AG09309 (cell line): Measurements from ENCODE around the gene CD247.

ENCODE experiments used
- DNase-seq: peaks from one replicate; pipeline ENCODE4 v3.0.0-alpha.2; 2010; ENCODE audit warnings: low read depth
- H3K4me3 ChIP-seq: 2 replicates; pipeline ENCODE4 v1.5.1; 2011; ENCODE audit warnings: mild to moderate bottlenecking, low read depth, low read length, moderate library complexity; ENCODE audit not compliant: control insufficient read depth
- TF ChIP-seq, protein P1 (sequence below): IDR thresholded peaks from 2 replicates; pipeline ENCODE4 v1.5.1; 2011; ENCODE audit warnings: mild to moderate bottlenecking, low read depth, low read length, inconsistent platforms; ENCODE audit not compliant: insufficient read depth, control insufficient read depth; ENCODE audit errors: missing control alignments

The CD247 gene

DNA sequence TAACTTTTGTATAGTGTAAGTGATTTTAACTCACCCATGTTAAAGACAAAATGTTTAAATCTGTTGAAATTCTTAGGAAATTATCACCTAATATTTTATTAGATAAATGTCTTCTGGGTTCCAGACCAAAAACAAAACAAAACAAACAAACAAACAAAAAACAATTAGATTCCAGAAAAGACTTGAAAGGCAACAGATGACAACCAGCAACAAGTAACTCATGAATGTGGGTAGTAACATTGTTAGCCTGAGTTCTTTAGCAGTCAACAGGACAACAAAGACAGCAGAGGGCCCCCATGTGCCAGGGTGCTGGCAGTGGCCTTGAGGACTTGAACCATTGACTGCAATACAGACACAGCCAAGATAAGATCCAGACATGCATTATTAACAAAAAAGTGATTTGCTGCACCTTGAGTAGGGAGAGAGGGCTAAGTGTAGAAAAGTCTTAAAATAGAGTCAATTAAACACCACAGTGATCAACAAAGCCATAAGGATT, 2.4 kb upstream of the CD247 start:
- TF ChIP-seq, protein P1, sequence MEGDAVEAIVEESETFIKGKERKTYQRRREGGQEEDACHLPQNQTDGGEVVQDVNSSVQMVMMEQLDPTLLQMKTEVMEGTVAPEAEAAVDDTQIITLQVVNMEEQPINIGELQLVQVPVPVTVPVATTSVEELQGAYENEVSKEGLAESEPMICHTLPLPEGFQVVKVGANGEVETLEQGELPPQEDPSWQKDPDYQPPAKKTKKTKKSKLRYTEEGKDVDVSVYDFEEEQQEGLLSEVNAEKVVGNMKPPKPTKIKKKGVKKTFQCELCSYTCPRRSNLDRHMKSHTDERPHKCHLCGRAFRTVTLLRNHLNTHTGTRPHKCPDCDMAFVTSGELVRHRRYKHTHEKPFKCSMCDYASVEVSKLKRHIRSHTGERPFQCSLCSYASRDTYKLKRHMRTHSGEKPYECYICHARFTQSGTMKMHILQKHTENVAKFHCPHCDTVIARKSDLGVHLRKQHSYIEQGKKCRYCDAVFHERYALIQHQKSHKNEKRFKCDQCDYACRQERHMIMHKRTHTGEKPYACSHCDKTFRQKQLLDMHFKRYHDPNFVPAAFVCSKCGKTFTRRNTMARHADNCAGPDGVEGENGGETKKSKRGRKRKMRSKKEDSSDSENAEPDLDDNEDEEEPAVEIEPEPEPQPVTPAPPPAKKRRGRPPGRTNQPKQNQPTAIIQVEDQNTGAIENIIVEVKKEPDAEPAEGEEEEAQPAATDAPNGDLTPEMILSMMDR, result no peak
- H3K4me3 ChIP-seq, result no peak overlapping the region
- no peak for DNase-seq

DNA sequence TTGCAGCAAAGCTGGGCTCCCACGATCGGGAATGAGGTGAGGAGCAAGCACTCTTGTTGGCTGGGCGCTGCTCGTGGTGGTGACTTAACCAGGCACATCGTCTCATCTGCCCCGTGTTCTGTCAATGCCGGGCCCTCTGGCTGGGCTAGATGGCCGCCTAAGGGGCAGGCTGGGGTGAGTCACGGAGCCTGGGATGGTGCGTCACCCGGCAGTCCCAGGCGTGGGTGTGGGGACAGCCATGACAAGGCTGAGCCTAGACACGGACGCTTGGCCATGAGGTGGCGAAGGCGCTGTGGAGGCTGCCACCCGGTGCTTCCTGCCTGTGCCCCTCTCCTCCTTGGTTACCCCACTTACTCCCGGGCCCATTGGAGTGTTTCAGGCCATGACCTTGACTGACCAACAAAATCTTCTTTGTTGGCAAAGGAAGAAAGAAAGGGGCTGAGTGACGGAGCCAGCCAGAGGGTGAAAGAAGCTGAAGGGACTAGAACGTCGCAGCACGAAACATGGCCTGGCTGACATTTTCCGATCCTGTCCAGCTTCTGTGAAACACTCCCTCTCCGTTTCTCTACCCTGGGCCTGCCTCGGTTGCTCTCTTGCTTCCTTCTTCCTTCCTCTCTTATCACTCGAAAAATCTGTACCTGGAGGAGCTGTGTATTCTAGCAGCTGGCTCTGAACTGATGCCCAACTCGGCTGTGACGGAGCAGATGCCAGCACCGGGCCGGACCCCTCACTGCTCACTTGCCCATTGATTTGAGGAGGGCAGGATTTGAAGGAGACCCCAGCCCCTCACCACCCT, 596 bp downstream of the CD247 start:
- DNase-seq, result no peak
- TF ChIP-seq, protein P1, result no peak
- H3K4me3 ChIP-seq, result no peak overlapping the region

DNA sequence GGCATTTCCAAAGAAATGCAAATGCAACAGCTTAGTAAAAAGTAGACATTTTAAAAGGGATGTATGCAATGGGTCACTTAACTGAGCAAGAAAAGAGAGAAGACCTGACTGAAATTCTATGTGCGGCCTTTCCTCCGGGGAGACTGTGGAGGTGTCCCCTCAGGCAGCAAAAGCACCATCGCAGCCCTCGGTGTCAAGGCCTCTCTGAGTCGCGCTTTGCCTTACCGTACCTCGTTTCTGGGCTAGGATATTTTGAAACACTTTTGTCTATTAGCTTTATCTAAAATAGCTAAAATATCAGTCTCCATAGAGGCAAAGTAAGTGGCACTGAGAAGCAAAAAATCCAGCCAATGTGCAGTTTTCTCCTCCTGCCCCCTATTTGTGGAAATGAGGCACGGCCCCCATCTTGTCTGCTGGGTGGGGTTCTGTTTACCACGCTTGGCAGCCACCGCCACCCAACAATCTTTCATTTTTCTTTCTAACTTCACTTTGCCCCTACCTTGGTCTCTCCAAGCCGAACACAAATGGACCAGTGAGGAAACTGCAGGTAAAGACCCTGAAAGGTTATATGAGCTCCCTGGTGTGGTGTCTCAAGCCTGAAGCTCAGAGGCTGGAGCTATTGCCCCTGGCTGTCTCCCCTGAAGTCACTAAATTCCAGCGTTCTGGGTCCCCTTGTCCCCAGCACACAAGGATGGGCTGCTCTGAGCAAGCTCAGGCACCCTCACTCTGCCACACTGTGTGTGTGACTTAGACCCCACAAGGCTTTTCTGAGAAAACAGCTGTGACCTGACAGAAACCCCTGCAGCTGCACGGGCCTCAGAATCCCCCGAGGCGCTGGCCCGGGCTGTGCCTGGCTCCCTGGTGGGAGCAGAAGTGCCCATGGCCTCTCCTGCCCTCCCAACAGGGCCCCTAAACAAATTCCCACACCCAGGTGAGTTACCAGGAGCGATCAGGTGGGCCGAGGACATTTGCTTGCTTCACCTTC, 1.6 kb downstream of the CD247 start:
- no peak for DNase-seq
- H3K4me3 ChIP-seq, result no peak overlapping the region
- TF ChIP-seq, protein P1, result no peak

DNA sequence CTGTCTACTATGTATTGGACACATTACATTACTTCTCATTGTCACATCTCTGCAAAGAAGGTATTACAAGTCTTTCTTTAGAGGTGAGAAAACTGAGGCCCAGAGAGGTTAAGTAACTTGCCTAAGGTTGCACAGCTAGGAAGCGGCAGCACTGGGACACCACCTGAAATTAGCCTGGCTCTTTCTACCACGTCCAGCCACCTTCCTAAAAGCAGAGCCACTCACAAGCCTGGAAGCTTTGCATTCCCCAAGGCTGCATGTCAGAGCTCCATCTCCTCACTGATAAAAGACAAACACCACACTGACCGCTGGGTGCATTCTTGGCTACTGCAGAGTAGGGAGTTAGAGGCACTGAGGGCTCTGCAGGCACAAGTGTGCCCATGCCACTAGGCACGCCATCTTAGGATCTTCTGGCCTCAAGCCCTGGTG, 2.4 kb downstream of the CD247 start:
- no peak overlapping the region for H3K4me3 ChIP-seq
- TF ChIP-seq, protein P1, result no peak
- no peak for DNase-seq

DNA sequence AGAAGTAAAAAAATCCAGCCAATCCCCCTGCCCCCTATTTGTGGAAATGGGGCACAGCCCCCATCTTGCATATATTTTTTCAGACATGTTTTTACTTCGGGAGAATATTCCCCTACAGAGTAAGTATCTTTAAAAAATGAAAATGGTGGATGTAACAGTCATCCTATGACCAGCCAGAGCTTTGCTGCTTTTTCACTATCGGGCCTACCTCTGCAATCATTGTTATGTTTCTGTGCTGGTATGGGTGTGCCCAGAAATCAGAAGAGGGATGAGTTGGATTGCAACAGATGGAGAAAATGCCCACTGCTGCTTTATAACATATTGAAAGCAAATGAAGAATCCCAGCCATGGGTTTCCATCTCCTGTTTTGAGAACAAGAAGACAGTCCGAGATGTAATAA, 2.9 kb downstream of the CD247 start:
- TF ChIP-seq, protein P1, result no peak
- DNase-seq, result no peak
- H3K4me3 ChIP-seq, result no peak overlapping the region

DNA sequence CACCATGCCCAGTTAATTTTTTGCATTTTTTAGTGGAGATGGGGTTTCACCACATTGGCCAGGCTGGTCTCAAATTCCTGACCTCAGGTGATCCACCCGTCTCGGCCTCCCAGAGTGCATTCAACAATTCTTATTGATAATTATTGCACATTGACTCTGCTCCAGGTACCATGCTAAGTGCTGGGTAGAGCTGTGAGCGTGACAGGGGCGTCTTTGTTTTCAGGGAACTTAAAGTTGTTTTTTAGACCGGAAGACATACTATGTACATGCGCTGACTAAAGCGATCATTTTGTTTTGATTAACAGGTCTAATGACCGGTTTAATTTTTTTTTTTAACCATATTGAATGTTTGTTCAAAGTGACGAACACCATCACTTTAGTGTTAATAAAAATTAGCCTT, 4.0 kb downstream of the CD247 start:
- no peak for DNase-seq
- TF ChIP-seq, protein P1, result no peak
- H3K4me3 ChIP-seq, result no peak overlapping the region
